LNCaP clone FGC (cell line): ENCODE results near the gene PRPF18.

Source experiments
- DNase-seq: peaks from one replicate; pipeline ENCODE4 v3.0.0-alpha.2; 2011; ENCODE audit warnings: low read depth
- H3K4me3 ChIP-seq: 2 replicates; pipeline ENCODE4 v1.5.1; 2011; ENCODE audit warnings: mild to moderate bottlenecking, low read depth, low read length, control low read depth
- CTCF ChIP-seq: IDR thresholded peaks from 2 replicates; pipeline ENCODE4 v1.5.1; 2012; ENCODE audit warnings: mild to moderate bottlenecking; ENCODE audit not compliant: control insufficient read depth, insufficient read depth; ENCODE audit errors: extremely low read depth

The PRPF18 gene

GRCh38 chr10:13631594-13631993 lies 44.8 kb downstream of the PRPF18 start:
- no peak for TF ChIP-seq CTCF
- DNase-seq = no peak
- no peak overlapping the region for H3K4me3 ChIP-seq

GRCh38 chr10:13632440-13632839 lies 45.7 kb downstream of the PRPF18 start:
- TF ChIP-seq CTCF = no peak
- H3K4me3 ChIP-seq = no peak overlapping the region
- no peak for DNase-seq

GRCh38 chr10:13632884-13633440 lies 46.2 kb downstream of the PRPF18 start:
- no peak for TF ChIP-seq CTCF
- no peak overlapping the region for H3K4me3 ChIP-seq
- DNase-seq = no peak

GRCh38 chr10:13633689-13634088 lies 46.9 kb downstream of the PRPF18 start:
- DNase-seq = no peak
- TF ChIP-seq CTCF = no peak

GRCh38 chr10:13634207-13634606 lies 47.4 kb downstream of the PRPF18 start:
- no peak for TF ChIP-seq CTCF
- no peak overlapping the region for H3K4me3 ChIP-seq
- DNase-seq = no peak

More at GRCh38 chr10:13633689-13634088, 46.9 kb downstream of the PRPF18 start:
- H3K4me3 ChIP-seq = no peak overlapping the region

GRCh38 chr10:13636776-13637175 lies 50.0 kb downstream of the PRPF18 start:
- no peak for TF ChIP-seq CTCF
- H3K4me3 ChIP-seq = no peak overlapping the region
- no peak for DNase-seq

GRCh38 chr10:13637303-13637856 lies 50.6 kb downstream of the PRPF18 start:
- no peak for DNase-seq
- TF ChIP-seq CTCF = no peak
- no peak overlapping the region for H3K4me3 ChIP-seq
